ENCODE results near the gene OXLD1. TPM values are rescaled to one million over a fixed set of nuclear protein-coding genes. Genes with fewer than 3 reads are reported as not detected.
A peak's percentile ranks its signal among the peaks of the same experiment; 100 is the strongest.

OXLD1 gene
- total RNA-seq, 2 experiments from 2014 or later = 43.6 to 49.9 TPM

- DNase-seq = peak; percentile 44
- no peaks in the 10 kb centered on the region for H3K36me3 Mint-ChIP-seq (ENCODE audit: low read depth)
- peak overlapping the region; percentile 92 for H3K27ac Mint-ChIP-seq
- H3K4me1 Mint-ChIP-seq = peaks cover 35% of the 10 kb centered on the region
- peaks cover 13% of the 10 kb centered on the region for H3K27me3 Mint-ChIP-seq
- H3K4me3 Mint-ChIP-seq = peak overlapping the region; percentile 78
- ChIA-PET POLR2A (no interaction called here), CTCF (interaction anchor here (0.6 kb wide), 1 partner anchor 785 kb away, joined by 3 read pairs; no protein-coding TSS in a partner anchor)
- peaks cover 3% of the 10 kb centered on the region for H3K9me3 Mint-ChIP-seq
Measured at GRCh38 chr17:81652906-81653771, 13.3 kb downstream of the OXLD1 start.

DNA sequence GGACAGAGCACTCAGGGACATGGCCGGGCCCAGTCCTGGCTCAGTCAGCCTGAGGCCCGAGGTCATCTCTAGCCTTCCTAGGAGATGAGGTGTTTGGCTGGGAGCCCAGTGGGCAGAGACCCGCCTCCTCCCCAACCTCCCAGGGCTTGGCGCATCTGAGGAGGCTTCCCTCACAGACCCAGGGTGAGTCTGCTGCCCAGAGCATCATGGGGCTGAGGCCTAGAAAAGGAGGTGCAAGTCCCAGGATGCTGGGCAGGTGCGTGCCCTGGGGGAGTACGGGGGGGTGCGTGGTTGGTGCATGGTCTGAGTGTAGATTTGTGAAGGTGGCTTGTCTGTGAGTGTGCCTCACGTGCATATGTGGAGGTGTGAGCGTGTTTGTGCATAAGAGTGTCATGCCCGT is 14.7 kb downstream of the OXLD1 start:
- POLR2A ChIA-PET = no interaction called here
- H3K9me3 Mint-ChIP-seq = peaks cover 3% of the 10 kb centered on the region
- no peak overlapping the region for H3K27ac Mint-ChIP-seq
- H3K27me3 Mint-ChIP-seq = peaks cover 25% of the 10 kb centered on the region
- H3K4me3 Mint-ChIP-seq = peak overlapping the region; percentile 3
- CTCF ChIA-PET = interaction anchor here (1.9 kb wide), 1 partner anchor 9 kb away, joined by 5 read pairs; no protein-coding TSS in a partner anchor
- H3K4me1 Mint-ChIP-seq = peaks cover 27% of the 10 kb centered on the region
- DNase-seq = no peak
- H3K36me3 Mint-ChIP-seq (ENCODE audit: low read depth) = no peaks in the 10 kb centered on the region

GRCh38 chr17:81650951-81651350 is 15.5 kb downstream of the OXLD1 start:
- H3K4me3 Mint-ChIP-seq = no peak overlapping the region
- no peak overlapping the region for H3K27ac Mint-ChIP-seq
- peaks cover 24% of the 10 kb centered on the region for H3K4me1 Mint-ChIP-seq
- ChIA-PET CTCF (interaction anchor here (1.1 to 1.9 kb wide), 2 partner anchors 9 kb away, joined by 3 to 5 read pairs; no protein-coding TSS in a partner anchor), POLR2A (no interaction called here)
- DNase-seq = no peak
- H3K36me3 Mint-ChIP-seq (ENCODE audit: low read depth) = no peaks in the 10 kb centered on the region
- H3K9me3 Mint-ChIP-seq = peaks cover 3% of the 10 kb centered on the region
- peaks cover 26% of the 10 kb centered on the region for H3K27me3 Mint-ChIP-seq

DNA sequence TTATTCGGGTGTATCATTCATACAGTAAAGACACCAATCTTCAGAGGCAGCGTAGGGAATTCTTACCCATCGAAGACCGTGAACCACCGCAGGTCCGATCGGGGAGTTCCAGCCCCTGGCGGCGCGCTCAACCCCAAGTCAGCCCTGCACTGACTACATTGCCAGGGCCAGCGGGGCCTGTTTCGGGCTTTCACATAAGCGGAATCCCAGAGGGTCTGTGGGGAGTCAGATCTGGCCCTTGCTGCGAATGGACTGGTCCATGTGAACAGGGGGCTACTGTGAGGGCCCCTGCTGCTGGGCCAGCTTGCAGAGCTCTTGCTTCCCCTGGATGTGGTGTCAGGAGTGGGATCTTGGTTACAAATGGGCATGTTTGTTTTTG is 17.7 kb downstream of the OXLD1 start:
- Mint-ChIP-seq H3K9me3 (peaks cover 3% of the 10 kb centered on the region), H3K4me3 (no peak overlapping the region), H3K27ac (no peak overlapping the region), H3K4me1 (peaks cover 16% of the 10 kb centered on the region), H3K27me3 (peaks cover 26% of the 10 kb centered on the region), H3K36me3 (ENCODE audit: low read depth) (no peaks in the 10 kb centered on the region)
- no peak for DNase-seq
- CTCF ChIA-PET = interaction anchor here (2.9 kb wide), 1 partner anchor 8 kb away, joined by 11 read pairs; the partner anchor contains the start of gene PDE6G
- POLR2A ChIA-PET = no interaction called here

- no peak for DNase-seq
- ChIA-PET POLR2A (no interaction called here), CTCF (interaction anchor here (2.9 kb wide), 1 partner anchor 8 kb away, joined by 11 read pairs; the partner anchor contains the start of gene PDE6G)
- no peak overlapping the region for H3K27ac Mint-ChIP-seq
- H3K27me3 Mint-ChIP-seq = peaks cover 26% of the 10 kb centered on the region
- peaks cover 3% of the 10 kb centered on the region for H3K9me3 Mint-ChIP-seq
- peaks cover 11% of the 10 kb centered on the region for H3K4me1 Mint-ChIP-seq
- H3K4me3 Mint-ChIP-seq = no peak overlapping the region
- H3K36me3 Mint-ChIP-seq (ENCODE audit: low read depth) = no peaks in the 10 kb centered on the region
Measured at GRCh38 chr17:81648013-81648706, 18.2 kb downstream of the OXLD1 start.

GRCh38 chr17:81647640-81648012 is 18.8 kb downstream of the OXLD1 start:
- no peak for DNase-seq
- Mint-ChIP-seq H3K27me3 (peaks cover 26% of the 10 kb centered on the region), H3K36me3 (ENCODE audit: low read depth) (no peaks in the 10 kb centered on the region), H3K4me3 (no peak overlapping the region), H3K9me3 (peaks cover 3% of the 10 kb centered on the region), H3K27ac (no peak overlapping the region), H3K4me1 (peaks cover 5% of the 10 kb centered on the region)
- ChIA-PET POLR2A (no interaction called here), CTCF (interaction anchor here (0.6 to 2.9 kb wide), 2 partner anchors 9 to 16 kb away, joined by 4 to 11 read pairs; partner anchors contain the start of gene PDE6G)

- no peaks in the 10 kb centered on the region for H3K36me3 Mint-ChIP-seq (ENCODE audit: low read depth)
- H3K27me3 Mint-ChIP-seq = peaks cover 26% of the 10 kb centered on the region
- peaks cover 3% of the 10 kb centered on the region for H3K9me3 Mint-ChIP-seq
- H3K4me1 Mint-ChIP-seq = peaks cover 3% of the 10 kb centered on the region
- CTCF ChIA-PET = interaction anchor here (0.5 to 2.9 kb wide), 4 partner anchors 9 to 450 kb away, joined by 3 to 11 read pairs (median 4); partner anchors contain the start of gene PDE6G
- POLR2A ChIA-PET = no interaction called here
- no peak for DNase-seq
- no peak overlapping the region for H3K4me3 Mint-ChIP-seq
- H3K27ac Mint-ChIP-seq = no peak overlapping the region
Measured at GRCh38 chr17:81646869-81647600, 19.4 kb downstream of the OXLD1 start.

DNA sequence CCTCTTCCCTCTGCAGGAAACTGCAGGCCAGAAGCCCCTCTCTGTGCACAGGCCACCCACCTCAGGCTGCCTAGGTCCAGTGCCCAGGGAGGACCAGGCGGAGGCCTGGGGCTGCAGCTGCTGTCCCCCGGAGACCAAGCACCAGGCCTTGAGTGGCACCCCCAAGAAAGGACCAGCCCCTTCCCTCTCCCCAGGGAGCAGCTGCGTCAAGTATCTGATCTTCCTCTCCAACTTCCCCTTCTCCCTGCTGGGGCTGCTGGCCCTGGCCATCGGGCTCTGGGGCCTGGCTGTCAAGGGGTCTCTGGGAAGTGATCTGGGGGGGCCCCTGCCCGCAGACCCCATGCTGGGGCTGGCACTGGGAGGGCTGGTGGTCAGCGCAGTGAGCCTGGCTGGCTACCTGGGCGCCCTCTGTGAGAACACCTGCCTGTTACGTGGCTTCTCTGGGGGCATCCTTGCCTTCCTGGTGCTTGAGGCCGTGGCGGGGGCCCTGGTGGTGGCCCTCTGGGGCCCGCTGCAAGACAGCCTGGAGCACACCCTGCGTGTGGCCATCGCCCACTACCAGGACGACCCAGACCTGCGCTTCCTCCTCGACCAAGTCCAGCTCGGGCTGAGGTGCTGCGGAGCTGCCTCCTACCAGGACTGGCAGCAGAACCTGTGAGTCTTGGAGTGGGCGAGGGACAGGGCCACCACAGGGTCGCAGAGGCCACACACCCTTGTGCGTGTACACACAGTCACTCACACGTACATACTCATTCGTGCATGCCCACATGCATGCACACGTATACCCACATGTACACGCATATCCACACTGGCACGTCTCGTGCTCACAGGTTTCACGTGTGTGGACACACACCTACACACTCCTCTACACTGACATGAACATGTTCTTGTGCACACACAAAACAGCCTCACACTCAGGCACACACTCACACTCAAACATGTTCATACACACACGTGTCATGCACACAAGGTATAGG is 21.1 kb downstream of the OXLD1 start:
- no peaks in the 10 kb centered on the region for H3K36me3 Mint-ChIP-seq (ENCODE audit: low read depth)
- DNase-seq = no peak
- H3K27me3 Mint-ChIP-seq = peaks cover 26% of the 10 kb centered on the region
- peaks cover 3% of the 10 kb centered on the region for H3K9me3 Mint-ChIP-seq
- H3K4me1 Mint-ChIP-seq = no peaks in the 10 kb centered on the region
- ChIA-PET POLR2A (no interaction called here), CTCF (interaction anchor here (2.9 kb wide), 1 partner anchor 11 kb away, joined by 11 read pairs; the partner anchor contains the start of gene PDE6G)
- no peak overlapping the region for H3K4me3 Mint-ChIP-seq
- no peak overlapping the region for H3K27ac Mint-ChIP-seq

DNA sequence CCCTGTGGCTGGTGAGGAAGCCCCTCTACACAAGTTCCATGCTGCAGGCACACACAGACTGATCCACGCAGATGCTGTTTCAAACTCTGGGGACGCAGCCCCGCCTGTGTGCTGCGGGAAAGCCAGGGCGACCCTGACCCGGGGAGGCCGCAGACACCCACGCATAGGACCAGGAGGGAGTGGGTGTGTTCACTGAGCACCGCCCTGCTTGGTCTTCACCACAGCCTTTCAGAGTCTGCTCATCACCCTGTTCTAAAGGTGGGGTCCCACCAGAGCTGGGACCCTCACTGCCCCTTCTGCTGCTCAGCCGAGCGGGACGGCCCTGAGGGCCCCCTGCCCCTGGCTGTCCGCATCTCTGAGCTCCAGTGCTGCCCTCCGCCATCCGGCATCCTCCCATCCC is 21.9 kb downstream of the OXLD1 start:
- ChIA-PET CTCF (no interaction called here), POLR2A (no interaction called here)
- Mint-ChIP-seq H3K9me3 (peaks cover 3% of the 10 kb centered on the region), H3K36me3 (ENCODE audit: low read depth) (no peaks in the 10 kb centered on the region), H3K4me3 (no peak overlapping the region), H3K4me1 (no peaks in the 10 kb centered on the region), H3K27me3 (peaks cover 22% of the 10 kb centered on the region), H3K27ac (no peak overlapping the region)
- no peak for DNase-seq

- Mint-ChIP-seq H3K4me3 (no peak overlapping the region), H3K36me3 (ENCODE audit: low read depth) (no peaks in the 10 kb centered on the region), H3K27ac (no peak overlapping the region), H3K4me1 (peaks cover 3% of the 10 kb centered on the region), H3K9me3 (no peaks in the 10 kb centered on the region), H3K27me3 (peaks cover 4% of the 10 kb centered on the region)
- CTCF ChIA-PET = interaction anchor here (0.7 kb wide), 1 partner anchor 9 kb away, joined by 3 read pairs; no protein-coding TSS in a partner anchor
- POLR2A ChIA-PET = no interaction called here
- no peak for DNase-seq
Measured at GRCh38 chr17:81641825-81642489, 24.4 kb downstream of the OXLD1 start.

GRCh38 chr17:81640011-81640410 is 26.4 kb downstream of the OXLD1 start:
- DNase-seq = no peak
- no peaks in the 10 kb centered on the region for H3K36me3 Mint-ChIP-seq (ENCODE audit: low read depth)
- no peak overlapping the region for H3K27ac Mint-ChIP-seq
- H3K4me3 Mint-ChIP-seq = no peak overlapping the region
- POLR2A ChIA-PET = no interaction called here
- no peaks in the 10 kb centered on the region for H3K9me3 Mint-ChIP-seq
- CTCF ChIA-PET = interaction anchor here (0.6 to 0.7 kb wide), 2 partner anchors 166 to 733 kb away, joined by 3 to 4 read pairs; no protein-coding TSS in a partner anchor
- H3K27me3 Mint-ChIP-seq = no peaks in the 10 kb centered on the region
- H3K4me1 Mint-ChIP-seq = peaks cover 14% of the 10 kb centered on the region
